Measurements from ENCODE around the gene MYOT.
A peak's percentile ranks its signal among the peaks of the same experiment; 100 is the strongest.

MYOT gene

DNA sequence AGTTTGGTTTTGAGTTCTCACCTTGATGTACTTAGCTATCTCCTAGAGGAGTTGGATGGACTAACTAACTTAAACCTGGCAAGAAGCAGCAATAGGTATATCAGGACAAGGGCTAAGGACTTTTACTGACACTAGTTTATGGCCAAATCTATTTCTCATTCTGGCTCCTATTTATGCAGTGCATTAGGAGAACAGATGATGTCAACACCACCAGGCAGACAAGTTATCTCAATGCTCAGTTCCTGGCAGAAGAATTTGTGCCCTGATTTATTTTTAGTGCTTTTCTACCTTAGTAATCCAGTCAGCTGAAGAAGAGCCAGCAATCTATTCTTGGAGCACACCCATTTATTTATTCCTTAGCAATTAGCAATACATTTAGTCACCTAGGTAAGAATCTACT, 30.7 kb upstream of the MYOT start:
- DNase-seq (ENCODE audit: low read depth): peak; percentile 21
- H3K4me3 ChIP-seq (ENCODE audit: low read length): no peak overlapping the region
- no peak for TF ChIP-seq CTCF (IDR thresholded peaks at IDR 0.05; ENCODE audit: insufficient read depth, low read depth, low read length, missing control alignments)

DNA sequence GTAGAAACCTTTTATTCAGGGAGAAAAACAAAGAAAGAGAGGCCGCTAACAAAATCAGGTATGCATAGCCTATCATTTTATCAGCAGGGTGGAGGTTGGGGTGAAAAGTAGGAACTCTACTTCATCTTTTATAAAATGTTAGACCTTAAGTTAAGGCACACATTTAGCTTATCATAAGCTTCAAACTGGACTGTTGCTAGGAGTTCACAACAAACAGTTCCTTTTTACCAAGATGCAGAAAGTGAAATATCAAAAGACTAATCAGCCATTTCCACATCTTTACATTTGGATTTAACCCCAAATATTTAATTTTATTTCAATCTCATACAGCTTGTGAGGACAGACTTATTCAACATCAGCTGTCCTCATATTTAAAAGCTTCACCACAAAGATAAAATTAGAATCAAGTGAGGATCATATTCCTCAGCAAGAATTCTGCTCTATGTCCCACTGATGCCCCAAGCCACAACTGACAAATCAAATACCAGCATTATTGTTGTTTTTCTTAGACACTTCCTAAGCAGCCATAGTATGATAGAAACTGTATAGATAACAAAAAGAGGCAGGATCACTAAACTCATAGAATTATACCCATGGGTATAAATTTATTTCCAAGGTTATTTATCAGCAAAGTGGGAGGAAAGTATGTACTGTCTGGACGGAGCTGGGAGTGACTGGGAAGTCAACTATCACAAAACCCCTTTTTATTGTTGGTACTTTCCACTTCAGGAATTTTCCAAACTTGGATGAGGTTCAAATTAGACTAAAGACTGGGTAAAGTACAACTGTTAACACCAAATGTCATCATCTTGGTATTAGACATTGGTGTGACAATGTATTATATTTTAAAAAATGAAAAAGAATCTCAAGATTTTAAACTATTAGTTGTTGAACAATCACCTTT, 29.9 kb upstream of the MYOT start:
- no peak overlapping the region for H3K4me3 ChIP-seq (ENCODE audit: low read length)
- DNase-seq (ENCODE audit: low read depth): no peak
- no peak for TF ChIP-seq CTCF (IDR thresholded peaks at IDR 0.05; ENCODE audit: insufficient read depth, low read depth, low read length, missing control alignments)

- no peak overlapping the region for H3K4me3 ChIP-seq (ENCODE audit: low read length)
- no peak for DNase-seq (ENCODE audit: low read depth)
- TF ChIP-seq CTCF (IDR thresholded peaks at IDR 0.05; ENCODE audit: insufficient read depth, low read depth, low read length, missing control alignments): no peak
Observed at GRCh38 chr5:137838976-137839375, 28.7 kb upstream of the MYOT start.

- no peak for DNase-seq (ENCODE audit: low read depth)
- TF ChIP-seq CTCF (IDR thresholded peaks at IDR 0.05; ENCODE audit: insufficient read depth, low read depth, low read length, missing control alignments): no peak
- H3K4me3 ChIP-seq (ENCODE audit: low read length): no peak overlapping the region
Observed at GRCh38 chr5:137842296-137842695, 25.4 kb upstream of the MYOT start.

GRCh38 chr5:137843676-137844299, 23.9 kb upstream of the MYOT start:
- no peak overlapping the region for H3K4me3 ChIP-seq (ENCODE audit: low read length)
- DNase-seq (ENCODE audit: low read depth): no peak

DNA sequence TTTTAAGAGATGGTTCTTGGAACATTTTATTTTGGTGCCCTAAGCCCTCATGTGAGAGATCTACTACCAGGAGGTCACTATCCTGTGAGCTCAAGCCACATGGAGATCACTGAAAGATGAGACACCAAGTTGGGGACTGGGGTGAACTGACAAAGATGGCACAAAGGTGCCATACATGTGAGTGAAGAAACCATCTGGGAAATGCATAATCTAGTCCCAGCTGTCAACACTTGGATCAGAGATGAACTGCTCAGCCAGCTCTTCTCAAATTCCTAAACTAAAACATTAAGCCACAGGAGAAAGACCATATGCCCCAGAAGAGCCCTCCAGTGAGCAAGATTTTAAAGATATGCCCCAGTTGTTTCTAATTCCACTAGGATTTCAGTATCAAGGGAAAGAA, 22.2 kb upstream of the MYOT start:
- DNase-seq (ENCODE audit: low read depth): no peak
- no peak for TF ChIP-seq CTCF (IDR thresholded peaks at IDR 0.05; ENCODE audit: insufficient read depth, low read depth, low read length, missing control alignments)
- no peak overlapping the region for H3K4me3 ChIP-seq (ENCODE audit: low read length)

More at GRCh38 chr5:137843676-137844299, 23.9 kb upstream of the MYOT start:
- no peak for TF ChIP-seq CTCF (IDR thresholded peaks at IDR 0.05; ENCODE audit: insufficient read depth, low read depth, low read length, missing control alignments)
